Activated effector memory CD4-positive, alpha-beta T cell treated with Interleukin-2 at 50 U/mL for 16 hours (primary cell): Measurements from ENCODE around the gene EWSR1.
A peak's percentile ranks its signal among the peaks of the same experiment; 100 is the strongest.

Experiments
- DNase-seq: peaks from one replicate; pipeline ENCODE4 v3.0.0-alpha.2; 2020

Gene EWSR1

DNA sequence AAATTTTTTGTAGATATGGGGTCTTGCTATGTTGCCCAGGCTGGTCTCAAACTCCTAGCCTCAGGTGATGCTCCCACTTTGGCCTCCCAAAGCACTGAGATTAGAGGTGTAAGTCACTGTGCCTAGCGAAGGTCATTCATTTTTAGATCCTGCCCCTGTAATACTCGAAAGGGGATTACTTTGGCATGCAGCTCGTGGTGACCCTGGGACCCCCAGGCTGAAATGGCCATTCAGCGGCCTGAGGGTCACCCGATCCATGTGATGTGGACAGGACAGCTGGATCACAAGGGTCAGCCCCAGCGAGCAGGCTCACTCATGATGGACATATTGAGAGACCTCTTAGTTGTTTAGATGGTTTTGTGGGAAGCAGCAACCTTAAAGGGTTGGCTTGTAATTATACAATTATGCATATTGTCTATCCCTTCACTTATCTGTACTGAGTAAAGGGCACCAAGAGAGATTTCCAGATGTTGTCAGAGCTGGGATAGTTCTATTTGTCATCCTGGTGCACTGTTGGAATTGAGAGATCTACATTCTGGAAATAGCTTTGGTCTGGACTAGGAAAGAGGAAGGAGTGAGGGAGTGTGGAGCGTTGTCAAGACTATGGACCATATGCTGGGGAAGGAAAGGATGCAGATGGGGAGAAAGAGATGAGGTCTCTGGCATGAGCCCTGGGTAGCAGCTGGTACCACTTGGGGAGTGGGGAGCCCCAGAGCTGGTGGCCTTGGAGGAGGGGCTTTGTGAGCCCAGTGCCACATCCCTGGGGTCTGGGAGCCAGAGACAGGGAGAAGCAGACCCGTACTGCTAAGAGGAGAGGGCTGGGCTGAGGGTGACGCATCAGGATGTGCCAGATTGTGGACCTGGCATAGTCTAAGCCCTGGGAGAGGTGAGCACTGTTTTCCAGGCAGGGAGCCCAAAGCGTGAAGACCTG lies 15.8 kb upstream of the EWSR1 start:
- DNase-seq: no peak

DNA sequence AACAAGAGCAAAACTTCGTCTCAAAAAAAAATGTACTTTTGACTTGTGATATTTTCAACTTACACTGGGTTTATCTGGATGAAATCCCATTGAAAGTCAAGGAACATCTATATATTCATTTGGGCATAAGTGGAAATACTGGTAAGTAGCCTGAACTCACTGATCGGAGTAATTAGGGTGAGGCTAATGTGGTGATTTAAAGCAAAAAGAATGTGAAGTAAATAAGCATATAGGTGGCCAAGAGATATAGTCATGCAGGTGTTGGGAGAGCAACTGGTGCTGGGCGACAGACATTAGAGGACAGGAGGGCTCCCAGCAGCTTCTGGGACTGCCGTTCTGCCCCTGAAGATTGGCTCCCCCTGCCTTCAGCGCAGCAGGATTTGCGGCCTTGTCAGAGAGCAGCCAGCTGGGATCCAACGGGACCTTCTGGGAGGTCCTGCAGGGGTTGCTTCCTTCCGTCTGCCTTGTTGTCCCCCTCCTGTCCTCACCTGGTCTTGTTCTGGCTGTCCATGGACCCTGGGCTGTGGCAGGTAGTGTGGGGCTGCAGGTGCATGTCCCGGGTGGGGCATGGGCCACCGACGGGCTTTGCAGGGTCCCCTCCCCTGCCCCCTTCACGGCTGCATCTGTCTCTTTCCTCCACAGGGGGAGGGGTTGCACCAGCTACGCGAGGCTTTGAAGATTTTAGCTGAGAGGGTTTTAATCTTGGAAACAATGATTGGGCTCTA lies 14.3 kb upstream of the EWSR1 start:
- no peak for DNase-seq

DNA sequence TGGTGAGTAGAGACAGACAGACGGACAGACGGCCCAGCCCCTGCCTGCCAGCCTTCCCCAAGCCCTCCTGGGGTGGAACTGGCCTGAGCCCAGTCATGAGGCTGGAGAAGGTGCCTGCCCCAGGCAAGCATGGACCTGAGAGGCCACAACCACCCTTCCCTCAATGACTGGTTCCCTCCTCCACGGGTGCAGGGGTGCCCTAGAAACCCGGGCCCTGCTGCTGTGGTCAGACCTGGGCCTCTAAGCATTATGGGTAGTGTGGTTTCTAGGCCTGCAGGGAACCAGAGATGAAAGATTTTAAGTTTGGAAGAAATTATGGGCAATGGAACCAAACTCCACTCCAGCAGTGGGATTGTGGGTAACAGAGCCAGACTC lies 13.8 kb upstream of the EWSR1 start:
- DNase-seq: no peak

DNA sequence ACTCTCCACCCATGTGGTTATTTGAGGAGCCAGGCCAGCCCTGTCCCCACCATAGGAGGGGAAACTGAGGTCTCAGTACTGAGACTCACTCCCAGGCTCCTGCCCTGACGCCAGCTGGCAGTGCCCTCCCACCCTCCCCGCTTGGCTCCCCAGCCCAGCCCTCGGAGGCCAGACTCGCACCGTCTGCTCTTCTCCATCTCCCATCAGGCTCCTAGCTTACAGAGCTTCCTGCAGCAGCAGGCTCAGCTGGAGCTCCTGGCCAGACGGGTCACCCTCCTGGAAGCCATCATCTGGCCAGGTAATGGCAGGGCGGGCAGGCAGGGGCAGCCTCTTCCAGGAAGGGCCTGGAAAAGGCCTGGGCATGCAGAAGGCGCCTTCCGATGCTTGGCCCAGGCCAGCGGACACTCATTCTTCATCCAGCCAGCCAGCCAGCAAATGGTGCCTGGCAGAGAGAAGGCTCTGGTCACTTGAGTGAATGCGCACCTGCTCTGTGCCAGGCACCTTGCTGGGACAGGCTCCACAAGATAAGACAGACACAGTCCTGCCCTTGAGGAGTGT lies 12.9 kb upstream of the EWSR1 start:
- no peak for DNase-seq

DNA sequence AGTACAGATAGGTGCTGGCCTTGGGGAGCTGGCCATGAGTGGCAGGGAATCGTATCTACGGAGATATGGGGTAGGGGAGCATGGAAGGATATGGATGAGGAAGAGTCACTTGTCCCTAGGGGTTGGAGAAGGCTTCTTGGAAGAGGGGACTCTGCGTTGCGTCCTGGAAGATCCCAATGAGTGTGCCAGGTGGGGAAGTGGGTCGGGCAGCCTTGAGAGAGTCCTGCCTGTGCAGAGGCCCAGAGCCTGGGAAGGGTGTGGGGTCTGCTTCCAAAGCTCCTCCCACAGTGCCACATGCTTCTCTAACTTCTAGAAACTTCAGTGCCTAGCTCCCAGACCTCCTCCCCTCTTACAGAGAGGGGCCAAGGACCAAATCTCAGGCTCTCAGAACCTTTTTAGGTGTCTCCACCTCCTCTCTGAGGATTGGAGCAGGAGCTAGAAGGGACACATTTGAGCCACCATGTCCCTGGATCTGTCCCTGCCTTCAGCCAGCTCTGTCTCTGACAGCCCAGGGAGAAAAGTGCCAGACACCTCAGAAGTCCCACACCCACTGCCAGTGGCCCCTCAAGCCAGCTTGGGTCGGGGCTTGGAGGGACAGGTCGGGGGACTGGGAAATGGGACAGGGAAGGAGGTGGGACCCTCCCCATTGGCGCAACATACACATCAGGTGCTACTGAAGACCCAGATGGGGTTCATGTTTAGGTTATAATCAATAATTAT lies 11.3 kb upstream of the EWSR1 start:
- DNase-seq: no peak

DNA sequence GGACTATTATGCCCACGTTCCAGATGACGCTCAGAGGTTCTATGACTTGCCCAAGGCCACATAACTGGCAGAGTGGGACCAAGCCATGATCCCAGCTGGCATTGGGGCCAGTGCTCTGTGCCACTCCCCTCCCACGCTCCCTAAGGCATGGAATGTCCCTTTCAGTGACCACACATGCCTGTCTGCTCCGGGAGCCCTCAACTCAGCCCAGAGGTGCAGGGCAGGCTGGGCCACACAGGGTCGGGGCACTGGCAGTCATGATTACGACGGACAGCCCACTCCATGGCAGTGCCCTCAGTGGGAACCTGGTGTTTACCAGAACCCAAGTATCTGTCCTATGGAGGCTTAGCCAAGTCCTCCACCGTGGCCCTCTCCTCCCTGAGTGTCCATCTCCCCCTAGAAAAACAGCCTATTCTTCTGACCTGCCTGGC lies 10.3 kb upstream of the EWSR1 start:
- DNase-seq: no peak

DNA sequence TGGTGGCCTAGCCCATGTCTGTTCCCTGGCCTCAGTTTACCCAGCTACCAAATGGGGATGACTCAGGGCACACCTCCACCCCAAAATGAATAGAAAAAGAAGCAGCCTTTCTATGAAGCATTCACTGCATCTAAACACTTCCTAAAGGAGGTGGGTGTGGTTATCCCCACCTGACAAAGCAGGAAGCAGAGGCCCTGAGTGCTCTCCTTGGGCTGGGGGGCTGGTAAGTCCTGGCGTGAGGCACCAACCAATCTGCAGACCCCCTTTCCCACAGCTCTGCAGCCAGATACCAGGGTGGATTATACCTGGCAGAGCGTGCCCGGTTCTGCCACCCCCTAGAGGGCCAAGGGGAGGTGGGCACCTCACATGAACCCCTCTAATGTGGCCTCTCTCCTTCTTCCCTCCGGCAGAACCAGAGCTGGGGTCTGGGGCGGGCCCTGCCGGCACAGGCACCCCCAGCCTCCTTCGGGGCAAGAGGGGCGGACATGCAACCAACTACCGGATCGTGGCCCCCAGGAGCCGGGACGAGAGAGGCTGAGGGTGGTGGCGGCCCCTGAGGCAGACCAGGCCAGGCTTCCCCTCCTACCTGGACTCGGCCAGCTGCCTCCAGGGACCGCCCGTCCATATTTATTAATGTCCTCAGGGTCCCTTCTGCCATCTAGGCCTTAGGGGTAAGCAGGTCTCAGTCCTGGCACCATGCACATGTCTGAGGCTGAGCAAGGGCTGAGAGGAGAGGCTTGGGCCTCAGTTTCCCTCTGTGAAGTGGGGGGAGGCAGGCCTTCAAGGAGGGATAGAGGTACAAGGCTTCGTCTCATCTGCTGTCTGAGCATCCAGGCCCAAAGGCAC lies 9.4 kb upstream of the EWSR1 start:
- DNase-seq: no peak

DNA sequence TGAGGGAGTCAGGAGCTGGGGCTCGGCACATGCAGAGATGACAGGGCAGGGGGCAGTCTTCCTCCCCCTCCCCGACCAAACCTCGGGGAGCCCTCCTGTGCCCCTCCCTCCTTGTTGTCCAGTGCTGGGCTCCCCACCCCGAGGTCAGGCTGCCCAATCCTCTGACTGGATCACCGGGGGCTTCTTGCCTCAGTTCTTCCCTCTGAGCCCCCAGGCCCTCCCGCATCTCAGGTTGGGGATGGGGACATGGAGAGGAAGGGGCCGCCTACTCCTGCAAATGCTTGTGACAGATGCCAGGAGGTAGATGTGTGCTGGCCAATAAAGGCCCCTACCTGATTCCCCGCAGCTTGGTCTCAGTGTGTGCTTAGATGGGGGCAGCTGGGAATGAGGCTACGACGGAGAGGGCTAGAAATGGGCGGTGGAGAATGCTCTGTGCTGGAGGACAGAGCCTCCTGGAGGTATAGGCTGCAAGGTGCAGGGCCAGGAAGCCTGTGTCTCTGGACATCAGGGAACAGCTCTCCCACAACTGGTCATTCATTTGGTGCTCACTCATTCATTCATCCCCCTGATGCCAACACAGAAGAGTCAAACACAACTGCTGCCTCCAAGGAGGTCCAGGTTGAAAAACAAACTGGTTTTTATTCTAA lies 8.7 kb upstream of the EWSR1 start:
- DNase-seq: no peak

DNA sequence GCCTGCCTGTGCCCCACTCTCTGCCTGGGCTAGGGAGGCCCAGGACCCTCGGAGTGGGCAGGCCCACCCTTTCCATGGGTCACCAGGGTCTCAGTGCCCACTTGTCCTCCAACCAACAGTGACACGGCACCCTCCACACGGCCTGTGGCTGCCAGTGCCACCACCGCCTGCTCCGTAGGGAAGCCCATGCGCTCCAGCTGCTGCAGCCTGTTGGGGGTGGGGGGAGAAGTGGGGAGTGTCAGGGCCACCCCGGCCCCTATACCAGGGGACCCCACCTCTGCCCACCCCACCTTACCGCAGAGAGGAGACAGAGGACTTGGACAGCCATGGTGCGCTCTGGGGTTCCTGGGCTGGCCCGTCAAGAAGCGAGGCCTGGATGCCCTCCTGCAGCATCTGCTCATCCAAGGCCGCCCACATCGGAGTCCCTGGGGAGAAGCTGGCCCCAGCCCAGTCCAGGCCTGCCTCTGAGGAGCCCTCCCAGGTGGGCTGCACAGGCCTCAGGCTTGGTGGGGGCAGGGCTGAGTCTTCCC lies 8.0 kb upstream of the EWSR1 start:
- no peak for DNase-seq

DNA sequence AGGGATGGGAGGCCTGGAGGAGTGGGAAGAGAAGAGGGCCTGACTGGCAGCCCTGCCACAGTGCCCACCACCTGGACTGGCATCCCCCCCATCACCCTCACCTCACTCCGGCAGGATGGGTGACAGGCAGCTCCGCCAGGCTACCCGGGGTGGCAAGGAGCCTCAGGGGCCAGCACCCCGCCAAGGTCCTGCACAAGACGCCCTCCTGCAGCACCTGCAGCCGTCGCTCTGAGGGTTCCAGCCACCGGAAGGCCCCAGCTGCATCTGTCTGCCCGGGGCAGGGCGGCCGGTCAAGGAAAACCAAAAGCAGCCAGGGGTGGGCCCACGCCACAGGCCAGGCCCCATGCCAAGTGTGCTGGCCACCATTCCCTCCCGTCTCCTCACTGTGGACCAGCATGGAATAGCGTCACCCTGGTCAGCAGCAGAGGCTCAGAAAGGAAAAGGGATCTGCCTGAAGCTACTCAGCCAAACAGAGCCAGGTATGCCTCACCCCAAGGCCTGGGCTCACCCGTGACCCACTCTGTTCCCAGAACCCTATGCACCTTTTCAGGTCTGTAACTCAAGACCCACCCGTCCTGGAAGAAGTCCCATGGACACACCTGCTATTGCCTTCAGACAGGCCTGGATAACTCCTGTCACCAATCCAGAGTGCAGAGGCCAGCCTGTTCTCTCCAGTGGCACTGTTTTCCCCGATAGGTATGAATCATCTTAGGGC lies 7.3 kb upstream of the EWSR1 start:
- no peak for DNase-seq

DNA sequence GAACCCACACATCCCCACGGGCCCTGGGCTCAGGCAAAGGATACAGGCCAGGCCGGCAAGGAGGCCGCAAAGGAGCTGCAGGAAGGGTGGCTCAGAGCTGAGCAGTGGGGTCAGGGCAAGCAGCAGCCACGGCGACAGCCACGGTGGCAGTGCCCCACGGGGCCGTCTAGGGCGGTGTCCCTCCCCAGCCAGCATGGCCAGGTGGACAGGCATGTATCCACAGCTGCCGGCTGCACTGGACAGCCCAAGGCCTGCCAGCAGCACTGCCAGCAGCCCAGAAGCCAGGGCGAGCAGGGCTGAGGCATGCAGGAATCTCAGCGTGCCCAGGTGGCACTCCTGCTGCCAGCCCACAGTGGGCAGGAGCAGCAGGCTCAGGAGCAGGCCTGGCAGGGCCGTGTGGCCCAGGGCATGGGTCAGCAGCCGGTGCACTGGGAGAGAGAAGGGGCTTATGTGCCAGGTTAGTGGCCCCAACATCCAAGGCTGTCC lies 4.2 kb upstream of the EWSR1 start:
- no peak for DNase-seq

DNA sequence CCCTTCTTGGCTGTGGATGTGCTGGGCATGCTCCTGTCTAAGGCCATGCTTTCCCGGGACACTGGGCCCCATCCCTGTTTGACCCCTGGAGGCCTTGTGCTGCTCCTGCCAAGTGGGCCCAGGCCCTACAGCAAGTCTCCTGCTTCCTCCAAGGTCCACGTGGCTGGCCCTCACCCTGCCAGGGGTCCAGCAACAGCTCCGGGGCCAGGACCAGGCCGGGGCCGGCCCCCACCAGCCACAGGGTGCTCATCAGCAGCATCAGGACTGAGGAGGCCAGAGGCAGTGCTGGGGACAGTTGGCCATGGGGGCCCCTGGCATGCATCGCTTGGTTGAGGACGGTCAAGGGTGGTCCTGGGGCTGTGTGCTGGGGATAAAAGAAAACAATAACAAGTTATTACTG lies 2.8 kb upstream of the EWSR1 start:
- DNase-seq: no peak

DNA sequence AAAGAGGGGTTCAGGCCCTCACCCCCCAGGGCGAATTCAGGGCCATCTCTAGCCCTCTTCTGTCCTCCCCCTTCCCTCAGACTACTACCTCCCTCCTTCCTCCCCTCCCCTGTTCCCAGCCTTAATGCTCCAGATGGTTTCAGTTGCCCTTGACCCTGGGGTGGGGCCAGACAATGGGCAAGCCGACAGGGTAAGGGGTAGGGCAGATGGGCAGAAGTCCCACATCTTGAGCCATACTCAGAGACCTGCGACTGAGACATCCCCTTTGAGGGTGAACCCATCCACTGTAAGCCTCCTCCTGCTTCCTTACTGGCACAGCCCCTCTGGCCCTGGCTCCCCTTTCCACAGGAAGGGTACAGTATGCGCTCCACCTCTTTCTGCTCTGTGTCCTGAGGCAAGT lies 2.1 kb upstream of the EWSR1 start:
- no peak for DNase-seq

DNA sequence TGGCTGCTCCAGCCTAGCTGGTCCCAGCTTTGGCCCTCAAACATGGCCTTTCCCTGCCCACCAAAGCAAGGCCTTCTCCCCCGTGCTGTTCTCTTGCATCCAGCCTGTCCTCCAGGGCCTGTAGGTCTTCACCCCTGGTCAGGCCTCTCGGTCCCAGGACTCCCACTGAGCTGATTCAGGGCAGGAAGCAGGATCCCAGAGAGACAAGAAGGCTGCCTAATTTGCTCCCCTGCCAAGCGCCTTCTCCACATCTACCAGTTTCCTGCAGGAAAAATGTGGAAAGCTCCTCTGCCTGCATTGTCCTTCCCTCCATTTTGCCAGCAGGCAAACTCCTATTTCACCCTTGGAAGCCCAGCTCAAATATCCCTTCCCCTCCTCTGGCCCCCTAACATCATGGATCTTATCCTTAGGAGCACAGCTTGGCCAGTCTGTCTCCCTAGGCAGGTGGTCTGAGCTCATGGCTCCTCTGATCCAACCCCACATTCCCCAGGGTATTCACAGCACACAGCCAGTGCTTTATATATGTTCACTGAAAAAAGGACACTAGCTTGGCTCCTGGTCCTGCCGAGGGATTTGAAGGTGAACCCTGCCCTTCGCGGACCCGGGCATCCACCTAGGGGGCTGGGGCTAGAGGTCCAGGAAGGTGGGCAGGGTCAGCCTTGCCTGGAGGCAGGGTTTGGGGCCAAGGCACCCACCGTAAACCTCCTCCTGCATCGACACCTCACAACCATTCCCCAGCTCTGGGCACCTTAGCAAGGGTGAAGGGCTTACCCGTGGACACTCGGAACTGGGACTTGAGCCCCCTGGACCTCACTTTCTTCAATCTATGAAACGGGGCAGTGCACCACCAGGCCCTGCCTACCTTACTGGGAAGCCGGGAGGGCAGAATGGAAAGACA lies 1.3 kb upstream of the EWSR1 start:
- DNase-seq: no peak

DNA sequence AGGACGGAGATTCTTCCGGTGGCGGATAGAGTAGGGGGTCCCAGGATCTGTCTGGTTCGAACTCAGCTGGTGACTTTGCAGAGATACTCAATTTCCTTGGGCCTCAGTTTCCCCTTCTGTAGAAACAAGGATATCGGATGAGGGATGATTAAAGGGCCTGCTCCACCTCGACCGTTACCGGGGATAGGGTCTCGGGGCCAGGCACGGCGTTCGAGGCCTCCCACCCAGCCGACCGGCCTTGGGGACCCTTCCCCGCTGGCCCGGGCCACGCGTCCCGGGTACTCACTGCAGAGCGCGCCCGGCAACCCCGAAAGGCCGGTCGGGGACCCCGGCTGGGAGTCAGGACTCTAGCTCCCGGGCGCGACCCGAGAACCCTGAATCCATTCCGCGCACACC lies 608 bp upstream of the EWSR1 start:
- no peak for DNase-seq

DNA sequence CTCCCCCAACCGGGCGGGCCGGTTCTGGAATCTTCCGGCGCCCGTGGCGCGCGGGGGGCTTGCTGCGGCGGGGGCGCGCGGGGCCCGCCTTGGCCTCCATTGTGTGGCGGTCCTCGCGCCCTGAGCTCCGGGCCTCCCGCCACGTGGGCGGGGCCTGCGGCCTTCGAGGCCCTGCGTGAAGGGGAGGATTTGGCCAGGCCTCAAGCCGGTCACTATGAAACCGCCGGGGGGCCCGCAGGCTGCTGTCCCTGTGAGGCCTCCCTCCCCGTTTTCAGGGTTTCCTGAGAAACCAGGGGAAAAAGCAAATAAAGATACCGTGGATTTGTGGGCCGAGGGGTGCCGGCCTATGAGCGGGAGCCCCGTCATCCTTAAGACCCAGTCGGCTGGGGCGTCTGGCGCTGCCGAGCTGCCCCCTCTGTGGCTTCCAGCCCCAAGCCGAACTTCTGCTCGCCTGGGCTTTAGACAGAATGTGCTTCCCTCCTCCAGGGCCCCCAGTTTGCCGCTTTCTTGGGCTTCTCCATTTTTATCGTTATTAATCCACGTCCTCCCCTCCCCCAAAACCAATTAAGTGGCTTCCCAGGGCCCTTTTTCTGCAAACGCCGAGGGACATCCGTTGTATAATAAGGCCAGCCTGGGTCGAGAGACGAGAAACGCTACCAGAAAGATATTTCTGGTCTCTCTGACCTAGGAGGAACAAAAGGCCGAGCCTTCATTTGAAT lies 602 bp downstream of the EWSR1 start:
- peak; percentile 18 for DNase-seq

DNA sequence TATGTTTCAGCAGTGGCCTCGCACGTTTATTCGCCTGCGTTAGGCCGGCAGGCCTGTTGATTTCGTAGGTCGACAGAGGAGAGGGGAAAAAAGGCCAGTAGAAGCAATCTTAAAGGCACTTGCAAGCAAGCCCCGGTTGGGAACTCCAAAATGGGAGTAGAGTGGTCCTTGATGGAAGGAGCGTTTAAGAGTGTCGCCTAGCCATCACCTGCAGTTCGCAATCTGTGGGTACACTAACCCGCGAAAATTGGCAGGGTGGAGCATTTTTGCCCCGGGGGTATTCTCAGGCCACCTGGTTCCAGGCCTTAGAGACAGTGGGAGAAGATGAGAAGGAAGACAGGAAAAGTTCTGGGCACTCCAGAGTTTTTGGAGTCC lies 1.1 kb downstream of the EWSR1 start:
- DNase-seq: no peak

DNA sequence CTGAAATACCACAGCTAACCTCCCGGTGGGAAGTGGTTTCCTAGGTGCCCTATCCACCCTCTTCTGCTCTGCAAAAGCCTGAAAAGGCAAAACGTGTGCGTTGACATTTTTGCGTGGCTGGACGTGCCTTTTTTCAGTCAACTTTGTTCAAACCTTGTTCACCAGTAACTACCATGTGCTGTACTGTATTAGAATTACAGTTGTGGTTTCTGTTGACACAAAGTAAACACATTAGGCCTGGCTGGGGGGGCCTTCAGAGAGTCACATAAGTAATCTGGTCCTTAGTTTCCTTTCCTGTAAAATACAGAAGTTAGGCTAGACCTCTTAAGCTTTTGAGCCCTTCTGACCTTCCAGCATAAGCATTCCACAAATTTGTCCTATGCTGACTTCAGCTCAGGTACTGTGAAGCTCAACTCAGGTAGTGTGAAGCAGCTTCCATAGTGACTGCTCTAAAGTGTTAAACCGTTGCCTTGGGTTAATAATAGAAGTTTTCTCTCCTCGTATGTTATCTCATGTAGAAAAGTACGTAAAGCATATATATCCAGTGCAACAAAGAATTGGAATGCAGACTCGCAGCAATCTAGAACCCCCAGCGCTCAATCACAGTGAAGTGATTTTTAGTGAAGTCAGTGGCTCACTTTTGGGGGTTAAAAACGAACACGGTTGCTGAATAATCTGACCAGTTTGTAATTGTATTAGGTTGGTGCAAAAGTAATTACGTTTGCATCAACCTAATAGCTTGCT lies 1.8 kb downstream of the EWSR1 start:
- no peak for DNase-seq
